Adrenal gland (tissue), 12 donors: ENCODE measurements around the gene CRYGN. TPM values are rescaled to one million over a fixed set of nuclear protein-coding genes. Genes with fewer than 3 reads are reported as not detected.

Source experiments
- DNase-seq, 7 donors: peaks; one replicate each; pipeline ENCODE4 v3.0.0-alpha.2; 2019 to 2020
- H3K27ac ChIP-seq, 5 donors: fragments of 200-600 bp; sonication (generic) in 4 of 5; 1 replicate in 3 of 5; 2 replicates in 2 of 5; pipeline versions ENCODE4 v1.5.1 to v1.8.0; 2016 to 2020; ENCODE audit warnings: mild to moderate bottlenecking in 1 of 5
- H3K27me3 ChIP-seq: fragments of 200-600 bp; 2 replicates; pipeline ENCODE4 v1.8.0; 2021
- H3K36me3 ChIP-seq, 2 donors: fragments of 200-600 bp; replicated peaks in 1 of 2; 1 replicate in 1 of 2; 2 replicates in 1 of 2; pipeline versions ENCODE4 v1.5.1 to v1.8.0; 2018 to 2022
- H3K4me1 ChIP-seq, 2 donors: fragments of 200-600 bp; replicated peaks in 1 of 2; 1 replicate in 1 of 2; 2 replicates in 1 of 2; pipeline versions ENCODE4 v1.5.1 to v1.8.0; 2018 to 2021
- H3K4me3 ChIP-seq, 4 donors: fragments of 200-600 bp; sonication (generic) in 3 of 4; one replicate each; pipeline ENCODE4 v1.5.1; 2016 to 2018
- H3K9me3 ChIP-seq, 3 donors: fragments of 200-600 bp; sonication (generic) in 1 of 3; replicated peaks in 1 of 3; 1 replicate in 2 of 3; 2 replicates in 1 of 3; pipeline versions ENCODE4 v1.5.1 to v1.8.0; 2016 to 2021
- CTCF ChIP-seq, 6 experiments: fragments of 450-650 bp in 4 of 6; fragments of 200-600 bp in 2 of 6; sonication (generic) in 1 of 6; IDR thresholded peaks; 1 replicate in 5 of 6; 2 replicates in 1 of 6; pipeline versions ENCODE4 v1.5.1 to v1.8.0; 2016 to 2021; ENCODE audit warnings: antibody characterized with exemption in 6 of 6, mild to moderate bottlenecking in 2 of 6, moderate library complexity in 1 of 6
- POLR2A ChIP-seq, 2 donors: fragments of 450-650 bp; IDR thresholded peaks; one replicate each; pipeline ENCODE4 v1.6.1; 2017; ENCODE audit warnings: antibody characterized with exemption in 2 of 2, mild to moderate bottlenecking in 2 of 2, moderate library complexity in 1 of 2
- WGBS, 4 donors: extraction: QIAGEN DNeasy Blood & Tissue Kit in 2 of 4; methylation state at CpG; one replicate each; pipeline versions ENCODE4 v1.1.5 to v1.1.7; 2013 to 2017; 5-methylcytosine and 5-hydroxymethylcytosine counted together
- intact Hi-C, 2 donors: fragments of 100-400 bp; cut with DNase I; formaldehyde crosslinking; loops; one replicate each; pipeline versions ENCODE4 v1.14.1 to v1.15.0; 2022 to 2023
- polyA plus RNA-seq, 3 donors: library from polyadenylated mRNA; stranded (reverse); fragments of 200-250 nt in 2 of 3; fragments of 350-450 nt in 1 of 3; fragmentation: Illumina TruSeq in 1 of 3; extraction: RNeasy Lipid Tissue Mini Kit (QIAGEN cat#74804) in 1 of 3; gene quantifications; one replicate each; pipeline ENCODE4 v1.2.3, GENCODE V29; 2013 to 2014
- total RNA-seq, 9 donors: library from RNA; depleted of rRNA in 4 of 9; stranded (reverse); fragments of >200 nt in 4 of 9; fragments of 120-200 nt in 1 of 9; fragmentation: NEBNext Ultra II Directional in 1 of 9; extraction: Animal tissue kit (Norgen Biotek cat#: 25700) in 1 of 9; gene quantifications; one replicate each; pipeline versions ENCODE4 v1.1.0 to v1.2.4, GENCODE V29; 2013 to 2023
- donor health status: healthy with polysubstance abuse.
- donor health status: Bipolar disorder and iron deficiency.
- donor health status: DM: yes; HTN: yes; CAD: no.
- donor health status: DM: no; HTN: no; CAD: no.
- donor health status: DM: no; HTN: no; CAD: no.
- donor health status: DM: yes; HTN: yes; CAD: no.

CRYGN gene
- total and polyA plus RNA-seq, 12 donors = 0.11 to 0.88 (median 0.49) TPM; not detected in 6

GRCh38 chr7:151388430-151388829 is 51.5 kb downstream of the CRYGN start:
- H3K27ac ChIP-seq = no peak overlapping the region
- H3K4me1 ChIP-seq = no peaks in the 10 kb centered on the region
- H3K36me3 ChIP-seq = no peaks in the 10 kb centered on the region
- DNase-seq = no peak
- WGBS, 4 donors = 80 to 92% (median 87%) methylated on average over 1 to 10 of the region's 10 CpGs
- no peak overlapping the region for H3K4me3 ChIP-seq
- H3K9me3 ChIP-seq = no peaks in the 10 kb centered on the region
- no peaks in the 10 kb centered on the region for H3K27me3 ChIP-seq
- intact Hi-C loops = no loop called here
- TF ChIP-seq CTCF (IDR thresholded peaks at IDR 0.05) (no peak), POLR2A (IDR thresholded peaks at IDR 0.05) (no peak)

DNA sequence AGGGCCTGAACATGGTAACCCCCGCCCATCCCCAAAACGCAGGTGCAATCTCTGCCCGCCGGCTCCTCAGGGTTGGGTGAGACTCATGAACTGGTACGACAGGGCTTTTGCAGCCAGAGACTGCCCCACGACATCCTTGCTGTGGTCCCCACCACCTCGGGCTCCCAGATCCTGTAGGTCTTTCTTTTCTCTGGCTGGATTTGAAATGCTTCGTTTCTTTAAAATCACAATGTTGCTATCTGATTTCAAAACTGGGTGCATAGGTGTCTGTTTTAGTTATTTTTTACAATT is 52.0 kb downstream of the CRYGN start:
- H3K27ac ChIP-seq = no peak overlapping the region
- peaks cover 2% of the 10 kb centered on the region for H3K27me3 ChIP-seq
- no peaks in the 10 kb centered on the region for H3K36me3 ChIP-seq
- WGBS, 4 donors = 83 to 91% (median 87%) methylated on average over 7 to 8 of the region's 8 CpGs
- no peak for DNase-seq
- H3K4me3 ChIP-seq = no peak overlapping the region
- no peaks in the 10 kb centered on the region for H3K4me1 ChIP-seq
- no peaks in the 10 kb centered on the region for H3K9me3 ChIP-seq
- intact Hi-C loops = no loop called here
- TF ChIP-seq POLR2A (IDR thresholded peaks at IDR 0.05) (no peak), CTCF (IDR thresholded peaks at IDR 0.05) (no peak)

- no peak for DNase-seq
- peaks cover 8% of the 10 kb centered on the region for H3K27me3 ChIP-seq
- TF ChIP-seq POLR2A (IDR thresholded peaks at IDR 0.05) (no peak), CTCF (IDR thresholded peaks at IDR 0.05) (no peak)
- H3K36me3 ChIP-seq = no peaks in the 10 kb centered on the region
- H3K9me3 ChIP-seq = no peaks in the 10 kb centered on the region
- WGBS, 4 donors = 85 to 94% (median 89%) methylated on average over 10 to 24 of the region's 24 CpGs
- H3K4me3 ChIP-seq = no peak overlapping the region
- peaks cover 0 to under 1% of the 10 kb centered on the region in 2 donors for H3K4me1 ChIP-seq
- H3K27ac ChIP-seq = peak overlapping the region in 1 of 5 donors; percentile 4
- intact Hi-C loops = no loop called here
Measured at GRCh38 chr7:151387161-151388006, 52.6 kb downstream of the CRYGN start.

GRCh38 chr7:151386301-151387160 is 53.4 kb downstream of the CRYGN start:
- no peaks in the 10 kb centered on the region for H3K9me3 ChIP-seq
- TF ChIP-seq CTCF (IDR thresholded peaks at IDR 0.05) (no peak), POLR2A (IDR thresholded peaks at IDR 0.05) (no peak)
- peaks cover 14% of the 10 kb centered on the region for H3K27me3 ChIP-seq
- peaks cover under 1 to 9% of the 10 kb centered on the region in 2 donors for H3K4me1 ChIP-seq
- 69 to 76% (median 73%) methylated on average over 10 to 16 of the region's 16 CpGs for WGBS, 4 donors
- H3K36me3 ChIP-seq = no peaks in the 10 kb centered on the region
- DNase-seq = no peak
- no peak overlapping the region for H3K4me3 ChIP-seq
- intact Hi-C loops = no loop called here
- H3K27ac ChIP-seq = no peak overlapping the region
